Liver (tissue), 9 donors: ENCODE data around the gene RASAL2. TPM values are rescaled to one million over a fixed set of nuclear protein-coding genes. Genes with fewer than 3 reads are reported as not detected.

ENCODE experiments used
- DNase-seq: peaks from one replicate; pipeline ENCODE4 v3.0.0-alpha.2; 2017; ENCODE audit warnings: low spot score
- H3K27ac ChIP-seq, 2 donors: one replicate each; pipeline ENCODE4 v1.7.0; 2013; ENCODE audit warnings: inconsistent platforms in 2 of 2, low read length in 2 of 2, control low read depth in 1 of 2, low read depth in 1 of 2, mild to moderate bottlenecking in 1 of 2
- H3K27me3 ChIP-seq, 4 donors: one replicate each; pipeline versions ENCODE4 v1.6.1 to v1.7.0; 2013; ENCODE audit warnings: low read length in 3 of 4, inconsistent platforms in 1 of 4, mild to moderate bottlenecking in 1 of 4, moderate library complexity in 1 of 4; ENCODE audit not compliant: control insufficient read depth in 4 of 4, insufficient read depth in 4 of 4
- H3K36me3 ChIP-seq, 4 donors: one replicate each; pipeline versions ENCODE4 v1.6.1 to v1.7.0; 2013; ENCODE audit warnings: low read length in 3 of 4, mild to moderate bottlenecking in 3 of 4, low read depth in 1 of 4, moderate library complexity in 1 of 4; ENCODE audit not compliant: control insufficient read depth in 4 of 4, insufficient read depth in 3 of 4
- H3K4me1 ChIP-seq, 4 donors: one replicate each; pipeline versions ENCODE4 v1.6.1 to v1.7.0; 2013; ENCODE audit warnings: low read length in 3 of 4, mild to moderate bottlenecking in 3 of 4, moderate library complexity in 1 of 4; ENCODE audit not compliant: control insufficient read depth in 4 of 4, insufficient read depth in 4 of 4
- H3K4me3 ChIP-seq, 3 donors: one replicate each; pipeline versions ENCODE4 v1.6.1 to v1.7.0; 2013; ENCODE audit warnings: low read length in 3 of 3, control low read depth in 1 of 3, low read depth in 1 of 3, mild to moderate bottlenecking in 1 of 3
- H3K9ac ChIP-seq, 2 donors: one replicate each; pipeline ENCODE4 v1.7.0; 2013; ENCODE audit warnings: low read length in 2 of 2, mild to moderate bottlenecking in 2 of 2, moderate library complexity in 2 of 2, control low read depth in 1 of 2, low read depth in 1 of 2
- H3K9me3 ChIP-seq, 4 donors: one replicate each; pipeline versions ENCODE4 v1.6.1 to v1.7.0; 2013; ENCODE audit warnings: low read length in 3 of 4; ENCODE audit not compliant: control insufficient read depth in 4 of 4
- EGR1 ChIP-seq, 2 donors: IDR thresholded peaks; 2 replicates each; pipeline ENCODE4 v1.6.1; 2016 to 2018; ENCODE audit warnings: antibody characterized with exemption in 2 of 2, low read depth in 2 of 2
- FOXA1 ChIP-seq: IDR thresholded peaks from 2 replicates; pipeline ENCODE4 v1.6.1; 2016; ENCODE audit warnings: antibody characterized with exemption
- FOXA2 ChIP-seq: IDR thresholded peaks from 2 replicates; pipeline ENCODE4 v1.6.1; 2016; ENCODE audit warnings: antibody characterized with exemption
- GABPA ChIP-seq, 2 donors: IDR thresholded peaks in 1 of 2; conservative IDR thresholded peaks in 1 of 2; 2 replicates each; pipeline ENCODE4 v1.6.1; 2016; ENCODE audit warnings: antibody characterized with exemption in 2 of 2, mild to moderate bottlenecking in 1 of 2, moderate library complexity in 1 of 2
- HNF4A ChIP-seq, 2 donors: conservative IDR thresholded peaks; 2 replicates each; pipeline ENCODE4 v1.6.1; 2016; ENCODE audit warnings: antibody characterized with exemption in 2 of 2, mild to moderate bottlenecking in 2 of 2
- HNF4G ChIP-seq: IDR thresholded peaks from 2 replicates; pipeline ENCODE4 v1.6.1; 2016; ENCODE audit warnings: antibody characterized with exemption
- JUND ChIP-seq, 2 donors: IDR thresholded peaks; 2 replicates each; pipeline ENCODE4 v1.6.1; 2016; ENCODE audit warnings: antibody characterized with exemption in 2 of 2
- NR2F2 ChIP-seq: IDR thresholded peaks from 2 replicates; pipeline ENCODE4 v1.6.1; 2016; ENCODE audit warnings: antibody characterized with exemption
- RAD21 ChIP-seq, 2 donors: IDR thresholded peaks; 2 replicates each; pipeline ENCODE4 v1.6.1; 2016; ENCODE audit warnings: antibody characterized with exemption in 2 of 2, mild to moderate bottlenecking in 2 of 2
- RXRA ChIP-seq, 2 donors: IDR thresholded peaks; 2 replicates each; pipeline ENCODE4 v1.6.1; 2017 to 2018; ENCODE audit warnings: antibody characterized with exemption in 2 of 2, mild to moderate bottlenecking in 1 of 2
- SP1 ChIP-seq: IDR thresholded peaks from 2 replicates; pipeline ENCODE4 v1.6.1; 2018; ENCODE audit warnings: antibody characterized with exemption, mild to moderate bottlenecking
- TAF1 ChIP-seq: conservative IDR thresholded peaks from 2 replicates; pipeline ENCODE4 v1.6.1; 2016; ENCODE audit warnings: antibody characterized with exemption, mild to moderate bottlenecking
- YY1 ChIP-seq: IDR thresholded peaks from 2 replicates; pipeline ENCODE4 v1.6.1; 2016; ENCODE audit warnings: antibody characterized with exemption, mild to moderate bottlenecking
- WGBS: extraction: QIAGEN DNeasy Blood & Tissue Kit; methylation state at CpG from one replicate; pipeline ENCODE4 v1.1.7; 2013; 5-methylcytosine and 5-hydroxymethylcytosine counted together
- polyA plus RNA-seq, 2 donors: library from polyadenylated mRNA; stranded (reverse) in 1 of 2; unstranded in 1 of 2; fragments of 200-250 nt in 1 of 2; fragments of >200 nt in 1 of 2; fragmentation: Nextera tagmentation in 1 of 2; extraction: Ambion mirVana in 1 of 2; gene quantifications; one replicate each; pipeline versions ENCODE4 v1.2.1 to v1.2.3, GENCODE V29; 2013 to 2015
- total RNA-seq, 2 donors: library from RNA; depleted of rRNA; stranded (reverse); fragments of >200 nt; gene quantifications; one replicate each; pipeline ENCODE4 v1.2.3, GENCODE V29; 2014
- TF ChIP-seq, protein P1 (sequence below): IDR thresholded peaks from 2 replicates; pipeline ENCODE4 v1.6.1; 2016; ENCODE audit warnings: antibody characterized with exemption
- TF ChIP-seq, protein P2 (sequence below): IDR thresholded peaks from 2 replicates; pipeline ENCODE4 v1.6.1; 2016; ENCODE audit warnings: antibody characterized with exemption, mild to moderate bottlenecking
- TF ChIP-seq, protein P3 (sequence below): fragments of 150-350 bp; IDR thresholded peaks from 2 replicates; pipeline ENCODE4 v1.5.1; 2017; ENCODE audit warnings: improper control_type of control experiment, low read depth, low read length; ENCODE audit not compliant: missing input control
- TF ChIP-seq, protein P4 (sequence below): IDR thresholded peaks from 2 replicates; pipeline ENCODE4 v1.6.1; 2016; ENCODE audit warnings: antibody characterized with exemption
- TF ChIP-seq, protein P5 (sequence below): IDR thresholded peaks from 2 replicates; pipeline ENCODE4 v1.6.1; 2016; ENCODE audit warnings: antibody characterized with exemption
- donor health status: healthy.
- donor health status: healthy.
- donor health status: healthy.
- donor health status: healthy.
- donor health status: healthy.

Gene RASAL2
- total and polyA plus RNA-seq, 4 donors, result 1.8 to 8.1 (median 4.1) TPM

DNA sequence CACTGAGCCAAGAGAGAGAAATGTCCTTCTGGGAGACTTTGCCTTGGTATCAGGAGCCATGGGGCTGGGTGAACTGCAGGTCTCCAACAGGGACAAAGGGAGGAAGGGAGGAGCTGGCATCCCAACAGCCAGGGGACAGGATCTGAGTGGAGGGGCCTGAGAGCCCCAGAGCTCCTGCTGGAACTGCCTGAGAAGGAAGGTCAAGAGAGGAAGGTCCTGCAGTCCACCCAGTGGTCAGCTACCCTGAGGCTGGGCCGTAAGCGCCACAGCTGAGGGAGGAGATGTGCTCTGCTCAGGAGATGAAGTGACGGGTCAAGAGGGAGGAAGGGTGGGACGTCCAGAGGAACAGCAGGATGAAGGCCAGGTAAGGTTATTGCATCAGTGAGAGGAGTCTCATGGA lies 410.4 kb downstream of the RASAL2 start:
- Histone ChIP-seq H3K9ac (no peak overlapping the region), H3K4me1 (no peaks in the 10 kb centered on the region), H3K9me3 (no peaks in the 10 kb centered on the region), H3K27ac (no peak overlapping the region), H3K27me3 (no peaks in the 10 kb centered on the region), H3K36me3 (no peaks in the 10 kb centered on the region), H3K4me3 (no peak overlapping the region)
- DNase-seq, result no peak
- 87% methylated on average over 4 of the region's 4 CpGs for WGBS
- TF ChIP-seq TAF1, result no peak
- no peak for TF ChIP-seq HNF4A (conservative IDR thresholded peaks at IDR 0.05)
- TF ChIP-seq FOXA1, result no peak
- TF ChIP-seq SP1, result no peak
- no peak for TF ChIP-seq GABPA (IDR thresholded peaks at IDR 0.05 in 1 of 2, conservative IDR thresholded peaks at IDR 0.05 in 1 of 2)
- TF ChIP-seq, protein P1, sequence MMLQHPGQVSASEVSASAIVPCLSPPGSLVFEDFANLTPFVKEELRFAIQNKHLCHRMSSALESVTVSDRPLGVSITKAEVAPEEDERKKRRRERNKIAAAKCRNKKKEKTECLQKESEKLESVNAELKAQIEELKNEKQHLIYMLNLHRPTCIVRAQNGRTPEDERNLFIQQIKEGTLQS, result no peak
- TF ChIP-seq, protein P2, sequence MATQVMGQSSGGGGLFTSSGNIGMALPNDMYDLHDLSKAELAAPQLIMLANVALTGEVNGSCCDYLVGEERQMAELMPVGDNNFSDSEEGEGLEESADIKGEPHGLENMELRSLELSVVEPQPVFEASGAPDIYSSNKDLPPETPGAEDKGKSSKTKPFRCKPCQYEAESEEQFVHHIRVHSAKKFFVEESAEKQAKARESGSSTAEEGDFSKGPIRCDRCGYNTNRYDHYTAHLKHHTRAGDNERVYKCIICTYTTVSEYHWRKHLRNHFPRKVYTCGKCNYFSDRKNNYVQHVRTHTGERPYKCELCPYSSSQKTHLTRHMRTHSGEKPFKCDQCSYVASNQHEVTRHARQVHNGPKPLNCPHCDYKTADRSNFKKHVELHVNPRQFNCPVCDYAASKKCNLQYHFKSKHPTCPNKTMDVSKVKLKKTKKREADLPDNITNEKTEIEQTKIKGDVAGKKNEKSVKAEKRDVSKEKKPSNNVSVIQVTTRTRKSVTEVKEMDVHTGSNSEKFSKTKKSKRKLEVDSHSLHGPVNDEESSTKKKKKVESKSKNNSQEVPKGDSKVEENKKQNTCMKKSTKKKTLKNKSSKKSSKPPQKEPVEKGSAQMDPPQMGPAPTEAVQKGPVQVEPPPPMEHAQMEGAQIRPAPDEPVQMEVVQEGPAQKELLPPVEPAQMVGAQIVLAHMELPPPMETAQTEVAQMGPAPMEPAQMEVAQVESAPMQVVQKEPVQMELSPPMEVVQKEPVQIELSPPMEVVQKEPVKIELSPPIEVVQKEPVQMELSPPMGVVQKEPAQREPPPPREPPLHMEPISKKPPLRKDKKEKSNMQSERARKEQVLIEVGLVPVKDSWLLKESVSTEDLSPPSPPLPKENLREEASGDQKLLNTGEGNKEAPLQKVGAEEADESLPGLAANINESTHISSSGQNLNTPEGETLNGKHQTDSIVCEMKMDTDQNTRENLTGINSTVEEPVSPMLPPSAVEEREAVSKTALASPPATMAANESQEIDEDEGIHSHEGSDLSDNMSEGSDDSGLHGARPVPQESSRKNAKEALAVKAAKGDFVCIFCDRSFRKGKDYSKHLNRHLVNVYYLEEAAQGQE, result no peak
- TF ChIP-seq JUND (IDR thresholded peaks at IDR 0.05), result no peak
- TF ChIP-seq, protein P3, sequence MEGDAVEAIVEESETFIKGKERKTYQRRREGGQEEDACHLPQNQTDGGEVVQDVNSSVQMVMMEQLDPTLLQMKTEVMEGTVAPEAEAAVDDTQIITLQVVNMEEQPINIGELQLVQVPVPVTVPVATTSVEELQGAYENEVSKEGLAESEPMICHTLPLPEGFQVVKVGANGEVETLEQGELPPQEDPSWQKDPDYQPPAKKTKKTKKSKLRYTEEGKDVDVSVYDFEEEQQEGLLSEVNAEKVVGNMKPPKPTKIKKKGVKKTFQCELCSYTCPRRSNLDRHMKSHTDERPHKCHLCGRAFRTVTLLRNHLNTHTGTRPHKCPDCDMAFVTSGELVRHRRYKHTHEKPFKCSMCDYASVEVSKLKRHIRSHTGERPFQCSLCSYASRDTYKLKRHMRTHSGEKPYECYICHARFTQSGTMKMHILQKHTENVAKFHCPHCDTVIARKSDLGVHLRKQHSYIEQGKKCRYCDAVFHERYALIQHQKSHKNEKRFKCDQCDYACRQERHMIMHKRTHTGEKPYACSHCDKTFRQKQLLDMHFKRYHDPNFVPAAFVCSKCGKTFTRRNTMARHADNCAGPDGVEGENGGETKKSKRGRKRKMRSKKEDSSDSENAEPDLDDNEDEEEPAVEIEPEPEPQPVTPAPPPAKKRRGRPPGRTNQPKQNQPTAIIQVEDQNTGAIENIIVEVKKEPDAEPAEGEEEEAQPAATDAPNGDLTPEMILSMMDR, result no peak
- no peak for TF ChIP-seq NR2F2

DNA sequence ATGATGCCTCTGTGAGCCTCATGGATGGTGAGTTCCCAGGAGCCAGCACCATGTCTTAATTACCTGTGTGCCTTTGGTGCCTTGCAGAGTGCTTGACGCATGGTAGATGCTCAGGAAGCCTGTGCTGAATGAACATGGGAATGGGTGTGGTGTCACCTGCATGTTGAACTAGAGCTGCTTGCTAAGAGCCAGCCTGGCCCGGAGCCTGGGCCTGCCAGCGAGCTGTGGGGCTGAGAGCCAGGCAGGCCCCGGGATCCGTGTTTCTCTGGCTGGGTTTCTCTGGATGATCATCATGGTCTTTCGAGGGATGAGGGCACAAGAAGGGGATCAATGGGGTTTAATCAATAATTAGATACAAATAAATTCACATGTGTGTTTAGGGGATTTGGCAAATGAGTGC lies 412.3 kb downstream of the RASAL2 start:
- DNase-seq, result no peak
- H3K27ac ChIP-seq, result no peak overlapping the region
- H3K27me3 ChIP-seq, result no peaks in the 10 kb centered on the region
- H3K9ac ChIP-seq, result no peak overlapping the region
- no peak overlapping the region for H3K4me3 ChIP-seq
- WGBS, result 86% methylated on average over 6 of the region's 6 CpGs
- no peaks in the 10 kb centered on the region for H3K4me1 ChIP-seq
- no peaks in the 10 kb centered on the region for H3K36me3 ChIP-seq
- no peaks in the 10 kb centered on the region for H3K9me3 ChIP-seq
- TF ChIP-seq JUND (IDR thresholded peaks at IDR 0.05) (no peak), FOXA1 (no peak), RAD21 (IDR thresholded peaks at IDR 0.05) (no peak), RXRA (IDR thresholded peaks at IDR 0.05) (no peak), FOXA2 (no peak), EGR1 (IDR thresholded peaks at IDR 0.05; ENCODE audit: low read depth in 2 of 2) (no peak), HNF4G (no peak), HNF4A (conservative IDR thresholded peaks at IDR 0.05) (no peak), SP1 (no peak), GABPA (IDR thresholded peaks at IDR 0.05 in 1 of 2, conservative IDR thresholded peaks at IDR 0.05 in 1 of 2) (no peak), YY1 (no peak), TAF1 (no peak), NR2F2 (no peak)
- TF ChIP-seq, protein P4, sequence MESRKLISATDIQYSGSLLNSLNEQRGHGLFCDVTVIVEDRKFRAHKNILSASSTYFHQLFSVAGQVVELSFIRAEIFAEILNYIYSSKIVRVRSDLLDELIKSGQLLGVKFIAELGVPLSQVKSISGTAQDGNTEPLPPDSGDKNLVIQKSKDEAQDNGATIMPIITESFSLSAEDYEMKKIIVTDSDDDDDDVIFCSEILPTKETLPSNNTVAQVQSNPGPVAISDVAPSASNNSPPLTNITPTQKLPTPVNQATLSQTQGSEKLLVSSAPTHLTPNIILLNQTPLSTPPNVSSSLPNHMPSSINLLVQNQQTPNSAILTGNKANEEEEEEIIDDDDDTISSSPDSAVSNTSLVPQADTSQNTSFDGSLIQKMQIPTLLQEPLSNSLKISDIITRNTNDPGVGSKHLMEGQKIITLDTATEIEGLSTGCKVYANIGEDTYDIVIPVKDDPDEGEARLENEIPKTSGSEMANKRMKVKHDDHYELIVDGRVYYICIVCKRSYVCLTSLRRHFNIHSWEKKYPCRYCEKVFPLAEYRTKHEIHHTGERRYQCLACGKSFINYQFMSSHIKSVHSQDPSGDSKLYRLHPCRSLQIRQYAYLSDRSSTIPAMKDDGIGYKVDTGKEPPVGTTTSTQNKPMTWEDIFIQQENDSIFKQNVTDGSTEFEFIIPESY, result no peak
- TF ChIP-seq, protein P3, result no peak
- TF ChIP-seq, protein P5, sequence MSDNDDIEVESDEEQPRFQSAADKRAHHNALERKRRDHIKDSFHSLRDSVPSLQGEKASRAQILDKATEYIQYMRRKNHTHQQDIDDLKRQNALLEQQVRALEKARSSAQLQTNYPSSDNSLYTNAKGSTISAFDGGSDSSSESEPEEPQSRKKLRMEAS, result no peak
- TF ChIP-seq, protein P2, result no peak
